Fibroblast of lung (primary cell): ENCODE data around the gene KLHL7.

Source experiments
- EZH2 ChIP-seq: IDR thresholded peaks from 2 replicates; pipeline ENCODE4 v1.5.1; 2012; ENCODE audit warnings: low read length, control low read depth, mild to moderate bottlenecking; ENCODE audit errors: missing control alignments
- TF ChIP-seq, protein P1 (sequence below), 2 donors: IDR thresholded peaks in 1 of 2; conservative IDR thresholded peaks in 1 of 2; 1 replicate in 1 of 2; 2 replicates in 1 of 2; pipeline ENCODE4 v1.5.1; 2011 to 2012; ENCODE audit warnings: low read length in 2 of 2, control low read depth in 1 of 2, inconsistent platforms in 1 of 2, low read depth in 1 of 2, mild to moderate bottlenecking in 1 of 2

DNA sequence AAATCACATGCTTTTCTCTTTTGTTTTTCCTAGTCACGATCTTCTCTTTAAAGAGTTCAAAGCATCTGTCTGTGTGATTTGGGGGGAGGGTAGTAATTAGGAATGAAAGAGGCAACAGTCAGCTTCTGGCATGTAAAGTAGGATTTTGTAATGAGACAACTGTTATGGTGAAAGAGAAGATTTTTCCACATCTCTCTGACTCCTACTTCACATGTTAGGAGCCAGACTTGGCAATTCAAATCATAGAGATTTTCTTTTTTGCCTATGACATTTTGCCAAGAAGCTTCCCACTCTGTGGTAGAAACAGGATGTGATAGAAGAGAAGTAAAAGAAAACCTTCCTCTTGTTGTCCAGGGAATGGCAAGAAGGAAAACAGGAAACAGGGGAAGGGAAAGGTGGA is 38.3 kb upstream of the KLHL7 start:
- TF ChIP-seq, protein P1, sequence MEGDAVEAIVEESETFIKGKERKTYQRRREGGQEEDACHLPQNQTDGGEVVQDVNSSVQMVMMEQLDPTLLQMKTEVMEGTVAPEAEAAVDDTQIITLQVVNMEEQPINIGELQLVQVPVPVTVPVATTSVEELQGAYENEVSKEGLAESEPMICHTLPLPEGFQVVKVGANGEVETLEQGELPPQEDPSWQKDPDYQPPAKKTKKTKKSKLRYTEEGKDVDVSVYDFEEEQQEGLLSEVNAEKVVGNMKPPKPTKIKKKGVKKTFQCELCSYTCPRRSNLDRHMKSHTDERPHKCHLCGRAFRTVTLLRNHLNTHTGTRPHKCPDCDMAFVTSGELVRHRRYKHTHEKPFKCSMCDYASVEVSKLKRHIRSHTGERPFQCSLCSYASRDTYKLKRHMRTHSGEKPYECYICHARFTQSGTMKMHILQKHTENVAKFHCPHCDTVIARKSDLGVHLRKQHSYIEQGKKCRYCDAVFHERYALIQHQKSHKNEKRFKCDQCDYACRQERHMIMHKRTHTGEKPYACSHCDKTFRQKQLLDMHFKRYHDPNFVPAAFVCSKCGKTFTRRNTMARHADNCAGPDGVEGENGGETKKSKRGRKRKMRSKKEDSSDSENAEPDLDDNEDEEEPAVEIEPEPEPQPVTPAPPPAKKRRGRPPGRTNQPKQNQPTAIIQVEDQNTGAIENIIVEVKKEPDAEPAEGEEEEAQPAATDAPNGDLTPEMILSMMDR (conservative IDR thresholded peaks at IDR 0.05 in 1 of 2, IDR thresholded peaks at IDR 0.05 in 1 of 2; ENCODE audit: low read depth in 1 of 2, low read length in 2 of 2) = no peak
- no peak for TF ChIP-seq EZH2
